ENCODE results near the gene PAGR1.

DNA sequence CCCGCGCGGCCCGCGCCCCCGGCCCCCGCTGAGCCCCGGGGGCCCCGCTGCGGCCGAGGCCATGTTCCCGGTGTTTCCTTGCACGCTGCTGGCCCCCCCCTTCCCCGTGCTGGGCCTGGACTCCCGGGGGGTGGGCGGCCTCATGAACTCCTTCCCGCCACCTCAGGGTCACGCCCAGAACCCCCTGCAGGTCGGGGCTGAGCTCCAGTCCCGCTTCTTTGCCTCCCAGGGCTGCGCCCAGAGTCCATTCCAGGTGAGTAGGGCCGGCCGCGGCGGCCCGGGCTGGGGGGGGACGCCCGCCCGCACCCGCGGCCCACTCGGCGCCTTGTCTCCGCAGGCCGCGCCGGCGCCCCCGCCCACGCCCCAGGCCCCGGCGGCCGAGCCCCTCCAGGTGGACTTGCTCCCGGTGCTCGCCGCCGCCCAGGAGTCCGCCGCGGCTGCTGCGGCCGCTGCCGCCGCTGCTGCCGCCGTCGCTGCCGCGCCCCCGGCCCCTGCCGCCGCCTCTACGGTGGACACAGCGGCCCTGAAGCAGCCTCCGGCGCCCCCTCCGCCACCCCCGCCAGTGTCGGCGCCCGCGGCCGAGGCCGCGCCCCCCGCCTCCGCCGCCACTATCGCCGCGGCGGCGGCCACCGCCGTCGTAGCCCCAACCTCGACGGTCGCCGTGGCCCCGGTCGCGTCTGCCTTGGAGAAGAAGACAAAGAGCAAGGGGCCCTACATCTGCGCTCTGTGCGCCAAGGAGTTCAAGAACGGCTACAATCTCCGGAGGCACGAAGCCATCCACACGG lies 9.1 kb upstream of the PAGR1 start:
- TF ChIP-seq, protein P1, sequence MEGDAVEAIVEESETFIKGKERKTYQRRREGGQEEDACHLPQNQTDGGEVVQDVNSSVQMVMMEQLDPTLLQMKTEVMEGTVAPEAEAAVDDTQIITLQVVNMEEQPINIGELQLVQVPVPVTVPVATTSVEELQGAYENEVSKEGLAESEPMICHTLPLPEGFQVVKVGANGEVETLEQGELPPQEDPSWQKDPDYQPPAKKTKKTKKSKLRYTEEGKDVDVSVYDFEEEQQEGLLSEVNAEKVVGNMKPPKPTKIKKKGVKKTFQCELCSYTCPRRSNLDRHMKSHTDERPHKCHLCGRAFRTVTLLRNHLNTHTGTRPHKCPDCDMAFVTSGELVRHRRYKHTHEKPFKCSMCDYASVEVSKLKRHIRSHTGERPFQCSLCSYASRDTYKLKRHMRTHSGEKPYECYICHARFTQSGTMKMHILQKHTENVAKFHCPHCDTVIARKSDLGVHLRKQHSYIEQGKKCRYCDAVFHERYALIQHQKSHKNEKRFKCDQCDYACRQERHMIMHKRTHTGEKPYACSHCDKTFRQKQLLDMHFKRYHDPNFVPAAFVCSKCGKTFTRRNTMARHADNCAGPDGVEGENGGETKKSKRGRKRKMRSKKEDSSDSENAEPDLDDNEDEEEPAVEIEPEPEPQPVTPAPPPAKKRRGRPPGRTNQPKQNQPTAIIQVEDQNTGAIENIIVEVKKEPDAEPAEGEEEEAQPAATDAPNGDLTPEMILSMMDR (IDR thresholded peaks at IDR 0.05): no peak
- TF ChIP-seq NFIC (IDR thresholded peaks at IDR 0.05; ENCODE audit: borderline replicate concordance): no peak
- no peak for TF ChIP-seq GABPA (IDR thresholded peaks at IDR 0.05; ENCODE audit: low read depth)
- TF ChIP-seq ELF1 (IDR thresholded peaks at IDR 0.05): no peak
- TF ChIP-seq TAF1 (IDR thresholded peaks at IDR 0.05; ENCODE audit: borderline replicate concordance, low read depth, low read length): peak; percentile 38; the same call in 1 of the 2 replicates
- TF ChIP-seq RXRA (IDR thresholded peaks at IDR 0.05; ENCODE audit: borderline replicate concordance, low read depth): no peak
- TF ChIP-seq EP300 (IDR thresholded peaks at IDR 0.05; ENCODE audit: borderline replicate concordance in 1 of 2, low read depth in 1 of 2, low read length in 1 of 2): no peak
- no peak for TF ChIP-seq JUND (IDR thresholded peaks at IDR 0.05)
- TF ChIP-seq CHD2 (IDR thresholded peaks at IDR 0.05; ENCODE audit: low read length, partially characterized antibody): no peak
- no peak for TF ChIP-seq RCOR1 (IDR thresholded peaks at IDR 0.05; ENCODE audit: low read length)
